Measurements from ENCODE around the gene JOSD2. TPM values are rescaled to one million over a fixed set of nuclear protein-coding genes. Genes with fewer than 3 reads are reported as not detected.

JOSD2 gene
- polyA plus RNA-seq (ENCODE audit: low read depth in 6 of 6), result 10 to 100 TPM in 5 of 6 donors, 1 to 10 TPM in 1; 9.8 to 20.7 (median 12.2) TPM

DNA sequence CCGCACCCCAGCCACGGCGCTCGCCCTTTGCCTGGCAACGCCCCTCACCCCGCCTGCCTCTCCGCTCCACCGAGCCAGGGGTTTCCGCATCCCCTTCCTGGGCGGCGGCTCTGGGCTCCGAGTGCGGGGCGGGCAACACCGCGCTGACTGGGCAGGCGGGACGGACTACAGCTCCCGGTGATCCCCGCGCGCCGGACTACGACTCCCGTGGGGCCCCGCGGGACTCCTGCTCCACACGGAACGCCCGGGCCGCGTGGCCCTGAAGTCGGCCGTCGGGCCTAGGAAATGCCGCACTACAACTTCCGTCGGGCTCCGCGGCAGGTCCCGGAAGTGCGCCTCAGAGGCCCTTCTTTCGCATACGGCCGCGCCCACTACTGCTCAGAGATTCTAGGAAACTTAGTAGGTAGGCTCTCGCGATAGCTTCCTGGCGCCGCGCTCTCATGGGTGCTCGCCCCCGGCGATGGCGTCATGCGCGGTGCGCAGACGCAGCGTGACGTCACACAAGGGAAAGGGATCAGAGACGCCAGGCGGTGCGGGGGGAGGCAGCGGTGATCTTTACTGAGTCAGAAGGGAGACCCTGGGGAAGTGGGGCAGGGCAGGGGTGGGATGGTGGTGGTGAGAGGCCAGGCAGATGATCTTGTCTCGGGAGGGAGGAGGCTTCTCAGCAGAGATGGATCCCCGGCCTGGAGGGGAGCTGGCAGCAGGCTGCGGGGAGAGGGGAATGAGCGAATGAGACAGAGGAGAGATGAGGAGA is at the start of gene JOSD2:
TSS of gene JOSD2 (minus strand) at position 123 of the 754 bp plus-strand sequence. CDS start 760 bp downstream, outside the sequence.
- peaks cover 0 to 16% of the 10 kb centered on the region in 2 donors for H3K36me3 Mint-ChIP-seq
- H3K4me3 Mint-ChIP-seq, result peak within 1 kb of the TSS; percentile 71 to 98 (median 94)
- peaks cover 0 to 22% (median 18%) of the 10 kb centered on the region in 3 donors for H3K27me3 Mint-ChIP-seq
- peak; percentile 97 for DNase-seq
- peaks cover 30 to 40% (median 30%) of the 10 kb centered on the region in 3 donors for H3K4me1 Mint-ChIP-seq
- H3K27ac Mint-ChIP-seq, result peak within 1 kb of the TSS; percentile 96 to 100 (median 99)
- ATAC-seq (ENCODE audit: low read depth in 2 of 2), result peak; percentile 85 to 87
- H3K9me3 Mint-ChIP-seq, result peaks cover 0 to 2% (median 0%) of the 10 kb centered on the region in 7 donors

GRCh38 chr19:50559636-50560035 is 48.6 kb upstream of the JOSD2 start:
- H3K4me1 Mint-ChIP-seq, result peaks cover 9 to 15% (median 12%) of the 10 kb centered on the region in 3 donors
- no peak overlapping the region for H3K27ac Mint-ChIP-seq
- no peak overlapping the region for H3K4me3 Mint-ChIP-seq
- H3K36me3 Mint-ChIP-seq, result no peaks in the 10 kb centered on the region
- peaks cover 36 to 90% (median 71%) of the 10 kb centered on the region in 3 donors for H3K27me3 Mint-ChIP-seq
- DNase-seq (no peak), ATAC-seq (ENCODE audit: low read depth in 2 of 2) (no peak)
- H3K9me3 Mint-ChIP-seq, result peaks cover 0 to 3% (median 0%) of the 10 kb centered on the region in 7 donors

- H3K27me3 Mint-ChIP-seq, result peaks cover 33 to 90% (median 71%) of the 10 kb centered on the region in 3 donors
Measured at GRCh38 chr19:50558449-50558848, 47.5 kb upstream of the JOSD2 start.

DNA sequence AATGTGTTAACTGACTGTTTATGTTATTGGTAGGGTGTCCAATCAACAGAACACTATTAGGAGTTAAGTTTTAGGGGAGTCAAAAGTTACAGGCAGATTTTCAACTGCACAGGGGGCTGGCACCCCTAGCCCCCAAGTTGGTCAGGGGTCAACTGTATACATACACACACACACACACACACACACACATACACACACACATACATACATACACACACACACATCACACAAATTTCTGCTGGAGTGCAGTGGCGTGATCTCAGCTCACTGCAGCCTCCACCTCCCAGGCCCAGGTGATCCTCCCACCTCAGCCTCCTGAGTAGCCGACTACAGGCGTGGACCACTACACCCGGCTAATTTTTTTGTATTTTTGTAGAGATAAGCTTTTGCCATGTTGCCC is 47.0 kb upstream of the JOSD2 start:
- Mint-ChIP-seq H3K36me3 (peaks cover 0 to 8% of the 10 kb centered on the region in 2 donors), H3K27me3 (peaks cover 37 to 90% (median 71%) of the 10 kb centered on the region in 3 donors), H3K4me3 (peak overlapping the region in 1 of 8 donors; percentile 41), H3K27ac (peak overlapping the region in 1 of 6 donors; percentile 11), H3K9me3 (peaks cover 0 to 5% (median 0%) of the 10 kb centered on the region in 7 donors), H3K4me1 (peaks cover 6 to 15% (median 12%) of the 10 kb centered on the region in 3 donors)
- ATAC-seq (ENCODE audit: low read depth in 2 of 2) (no peak), DNase-seq (no peak)

More at GRCh38 chr19:50558449-50558848, 47.5 kb upstream of the JOSD2 start:
- ATAC-seq (ENCODE audit: low read depth in 2 of 2) (no peak), DNase-seq (no peak)
- Mint-ChIP-seq H3K27ac (peak overlapping the region in 1 of 6 donors; percentile 11), H3K4me3 (no peak overlapping the region), H3K9me3 (peaks cover 0 to 3% (median 0%) of the 10 kb centered on the region in 7 donors), H3K36me3 (peaks cover 0 to 4% of the 10 kb centered on the region in 2 donors), H3K4me1 (peaks cover 6 to 15% (median 12%) of the 10 kb centered on the region in 3 donors)

DNA sequence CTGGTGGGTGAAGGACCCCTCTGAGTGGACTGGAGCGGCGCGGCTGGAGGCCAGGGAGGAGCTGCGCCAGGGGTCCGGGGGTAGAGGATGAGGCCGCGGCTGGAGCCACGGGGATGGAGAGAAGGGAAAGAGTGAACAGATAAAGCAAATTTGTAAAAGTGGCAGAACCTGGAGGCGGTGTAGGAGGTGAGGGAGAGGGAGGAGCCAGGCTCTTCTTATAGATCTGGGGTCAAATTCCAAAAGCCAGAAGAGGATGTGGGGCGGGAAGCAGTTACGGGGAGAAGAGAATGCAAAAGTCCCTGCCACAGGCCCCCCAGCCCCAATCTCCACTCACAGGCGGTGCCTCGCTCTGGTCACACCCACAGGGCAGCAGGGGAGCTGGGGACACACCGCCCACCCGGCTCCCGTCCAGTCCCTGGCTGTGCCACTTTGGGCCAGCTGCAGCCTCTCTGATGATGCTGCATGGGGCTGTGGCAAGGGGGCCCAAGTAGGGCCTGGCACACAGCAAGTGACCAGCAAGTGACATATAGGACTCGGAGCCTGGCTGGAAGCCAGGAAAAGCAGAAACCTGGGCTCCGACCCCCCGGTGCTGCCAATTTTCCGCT is 46.1 kb upstream of the JOSD2 start:
- Mint-ChIP-seq H3K9me3 (peaks cover 0 to 5% (median 0%) of the 10 kb centered on the region in 7 donors), H3K4me1 (peaks cover 13 to 22% (median 19%) of the 10 kb centered on the region in 3 donors), H3K36me3 (peaks cover 0 to 16% of the 10 kb centered on the region in 2 donors), H3K4me3 (peak overlapping the region in 4 of 8 donors; percentile 32 to 94 (median 46)), H3K27me3 (peaks cover 46 to 90% (median 71%) of the 10 kb centered on the region in 3 donors), H3K27ac (peak overlapping the region in 1 of 6 donors; percentile 10)
- no peak for DNase-seq
- ATAC-seq (ENCODE audit: low read depth in 2 of 2), result no peak

- peak; percentile 62 for DNase-seq
- H3K27me3 Mint-ChIP-seq, result peaks cover 49 to 94% (median 78%) of the 10 kb centered on the region in 3 donors
Measured at GRCh38 chr19:50556282-50557008, 45.5 kb upstream of the JOSD2 start.

GRCh38 chr19:50555450-50556281 is 44.7 kb upstream of the JOSD2 start:
- peaks cover 51 to 92% (median 85%) of the 10 kb centered on the region in 3 donors for H3K27me3 Mint-ChIP-seq
- DNase-seq (no peak), ATAC-seq (ENCODE audit: low read depth in 2 of 2) (no peak)
- H3K27ac Mint-ChIP-seq, result no peak overlapping the region
- peaks cover 14 to 26% (median 25%) of the 10 kb centered on the region in 3 donors for H3K4me1 Mint-ChIP-seq
- peaks cover 0 to 5% (median 0%) of the 10 kb centered on the region in 7 donors for H3K9me3 Mint-ChIP-seq
- H3K36me3 Mint-ChIP-seq, result peaks cover 0 to 24% of the 10 kb centered on the region in 2 donors
- peak overlapping the region in 7 of 8 donors; percentile 59 to 93 (median 77) for H3K4me3 Mint-ChIP-seq

More at GRCh38 chr19:50556282-50557008, 45.5 kb upstream of the JOSD2 start:
- peak; percentile 76 to 82 for ATAC-seq (ENCODE audit: low read depth in 2 of 2)
- peak overlapping the region in 2 of 6 donors; percentile 10 to 70 for H3K27ac Mint-ChIP-seq
- peak overlapping the region; percentile 65 to 94 (median 90) for H3K4me3 Mint-ChIP-seq
- peaks cover 0 to 21% of the 10 kb centered on the region in 2 donors for H3K36me3 Mint-ChIP-seq
- peaks cover 0 to 5% (median 0%) of the 10 kb centered on the region in 7 donors for H3K9me3 Mint-ChIP-seq
- H3K4me1 Mint-ChIP-seq, result peaks cover 14 to 25% (median 24%) of the 10 kb centered on the region in 3 donors

DNA sequence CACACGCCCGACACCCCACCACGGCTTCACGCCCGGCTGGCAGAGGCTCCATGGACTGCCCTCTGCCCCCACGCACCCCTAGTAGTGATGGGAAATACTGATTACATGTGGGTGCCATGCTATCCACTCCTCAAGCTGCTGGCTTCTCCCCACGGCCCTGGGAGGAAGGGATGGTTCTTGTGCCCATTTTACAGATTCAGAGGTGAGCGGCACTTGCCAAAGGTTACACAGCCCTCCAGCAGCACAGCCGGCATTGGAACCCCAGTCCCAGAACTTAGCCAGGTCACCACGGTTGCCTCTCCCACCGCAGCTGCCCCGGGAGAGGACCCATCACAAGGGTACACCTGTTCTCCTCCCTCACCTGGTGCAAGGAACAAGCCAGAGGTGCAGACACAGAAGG is 44.0 kb upstream of the JOSD2 start:
- H3K27me3 Mint-ChIP-seq, result peaks cover 57 to 93% (median 91%) of the 10 kb centered on the region in 3 donors
- peaks cover 0 to 5% (median 0%) of the 10 kb centered on the region in 7 donors for H3K9me3 Mint-ChIP-seq
- DNase-seq, result no peak
- H3K4me3 Mint-ChIP-seq, result peak overlapping the region in 5 of 8 donors; percentile 9 to 83 (median 37)
- ATAC-seq (ENCODE audit: low read depth in 2 of 2), result no peak
- peaks cover 14 to 26% (median 25%) of the 10 kb centered on the region in 3 donors for H3K4me1 Mint-ChIP-seq
- H3K27ac Mint-ChIP-seq, result no peak overlapping the region
- H3K36me3 Mint-ChIP-seq, result peaks cover 0 to 24% of the 10 kb centered on the region in 2 donors

GRCh38 chr19:50554212-50554611 is 43.2 kb upstream of the JOSD2 start:
- Mint-ChIP-seq H3K4me3 (no peak overlapping the region), H3K27ac (no peak overlapping the region)

GRCh38 chr19:50553134-50553703 is 42.2 kb upstream of the JOSD2 start:
- Mint-ChIP-seq H3K36me3 (peaks cover 0 to 24% of the 10 kb centered on the region in 2 donors), H3K4me1 (peaks cover 14 to 26% (median 25%) of the 10 kb centered on the region in 3 donors), H3K27ac (peak overlapping the region in 1 of 6 donors; percentile 91), H3K9me3 (peaks cover 0 to 5% (median 0%) of the 10 kb centered on the region in 7 donors), H3K4me3 (no peak overlapping the region), H3K27me3 (peaks cover 51 to 95% (median 88%) of the 10 kb centered on the region in 3 donors)
- DNase-seq (no peak), ATAC-seq (ENCODE audit: low read depth in 2 of 2) (no peak)

More at GRCh38 chr19:50554212-50554611, 43.2 kb upstream of the JOSD2 start:
- no peak for DNase-seq
- Mint-ChIP-seq H3K9me3 (peaks cover 0 to 5% (median 0%) of the 10 kb centered on the region in 7 donors), H3K4me1 (peaks cover 14 to 26% (median 25%) of the 10 kb centered on the region in 3 donors), H3K36me3 (peaks cover 0 to 24% of the 10 kb centered on the region in 2 donors), H3K27me3 (peaks cover 52 to 99% (median 94%) of the 10 kb centered on the region in 3 donors)
- ATAC-seq (ENCODE audit: low read depth in 2 of 2), result no peak

GRCh38 chr19:50552540-50552939 is 41.5 kb upstream of the JOSD2 start:
- H3K4me3 Mint-ChIP-seq, result no peak overlapping the region
- DNase-seq (no peak), ATAC-seq (ENCODE audit: low read depth in 2 of 2) (no peak)
- peaks cover 0 to 24% of the 10 kb centered on the region in 2 donors for H3K36me3 Mint-ChIP-seq
- peaks cover 0 to 5% (median 0%) of the 10 kb centered on the region in 7 donors for H3K9me3 Mint-ChIP-seq
- peaks cover 14 to 26% (median 25%) of the 10 kb centered on the region in 3 donors for H3K4me1 Mint-ChIP-seq
- peaks cover 46 to 88% (median 85%) of the 10 kb centered on the region in 3 donors for H3K27me3 Mint-ChIP-seq
- H3K27ac Mint-ChIP-seq, result no peak overlapping the region

All from naive B cell (primary cell).